GM23338 (cell line): ENCODE results near the gene MXRA7. TPM values are rescaled to one million over a fixed set of nuclear protein-coding genes. Genes with fewer than 3 reads are reported as not detected.

Source experiments
- ATAC-seq: fragments of 200-7000 bp; cut with Tn5 transposase; 3 replicates; pipeline ENCODE4 v1.9.1; 2020
- DNase-seq: peaks from one replicate; pipeline ENCODE4 v3.0.0-alpha.2; 2015; ENCODE audit warnings: low spot score
- H2AFZ ChIP-seq: fragments of 200-600 bp; sonication (generic); 2 replicates; pipeline ENCODE4 v1.8.0; 2016; ENCODE audit warnings: antibody characterized with exemption, mild to moderate bottlenecking, moderate library complexity
- H3F3A ChIP-seq: fragments of 200-600 bp; sonication (generic); replicated peaks from 2 replicates; pipeline ENCODE4 v1.8.0; 2017; ENCODE audit warnings: antibody characterized with exemption, mixed run types, low read depth
- H3K27ac ChIP-seq: fragments of 200-600 bp; sonication (generic); 2 replicates; pipeline ENCODE4 v1.6.1; 2016; ENCODE audit warnings: low read depth
- H3K27me3 ChIP-seq: fragments of 200-600 bp; sonication (generic); 2 replicates; pipeline ENCODE4 v1.8.0; 2016; ENCODE audit warnings: mild to moderate bottlenecking, mixed run types, moderate library complexity; ENCODE audit not compliant: insufficient read depth
- H3K36me3 ChIP-seq: fragments of 200-600 bp; sonication (generic); 2 replicates; pipeline ENCODE4 v1.8.0; 2016; ENCODE audit warnings: mild to moderate bottlenecking; ENCODE audit not compliant: insufficient read depth
- H3K4me1 ChIP-seq: fragments of 200-600 bp; sonication (generic); 2 replicates; pipeline ENCODE4 v1.8.0; 2016; ENCODE audit warnings: mild to moderate bottlenecking, moderate library complexity; ENCODE audit not compliant: insufficient read depth
- H3K4me2 ChIP-seq: fragments of 200-600 bp; sonication (generic); 2 replicates; pipeline ENCODE4 v1.7.1; 2017; ENCODE audit warnings: mixed run types
- H3K4me3 ChIP-seq: fragments of 200-600 bp; sonication (generic); 2 replicates; pipeline ENCODE4 v1.6.1; 2016; ENCODE audit warnings: mixed run types
- H3K79me2 ChIP-seq: fragments of 200-600 bp; sonication (generic); replicated peaks from 2 replicates; pipeline ENCODE4 v1.8.0; 2017; ENCODE audit warnings: mild to moderate bottlenecking; ENCODE audit not compliant: insufficient read depth
- H3K9me2 ChIP-seq: fragments of 200-600 bp; sonication (generic); 2 replicates; pipeline ENCODE4 v1.8.0; 2017; ENCODE audit not compliant: insufficient read depth
- H4K20me1 ChIP-seq: fragments of 200-600 bp; sonication (generic); replicated peaks from 2 replicates; pipeline ENCODE4 v1.8.0; 2017; ENCODE audit warnings: mild to moderate bottlenecking; ENCODE audit not compliant: insufficient read depth
- H3K27ac Mint-ChIP-seq: 2 replicates; pipeline ENCODE4 v1.8.0; 2020; ENCODE audit warnings: inconsistent platforms, mild to moderate bottlenecking, moderate library complexity, mixed read lengths
- H3K27me3 Mint-ChIP-seq: 3 replicates; pipeline ENCODE4 v1.8.0; 2022; ENCODE audit warnings: low read depth, mild to moderate bottlenecking, moderate library complexity, mixed read lengths, inconsistent platforms; ENCODE audit not compliant: insufficient read depth, poor library complexity
- H3K36me3 Mint-ChIP-seq: 3 replicates; pipeline ENCODE4 v1.8.0; 2021; ENCODE audit warnings: low read depth, mild to moderate bottlenecking, inconsistent platforms, moderate library complexity, mixed read lengths
- H3K4me1 Mint-ChIP-seq: 3 replicates; pipeline ENCODE4 v1.8.0; 2020; ENCODE audit warnings: mild to moderate bottlenecking, inconsistent platforms, mixed read lengths
- H3K4me3 Mint-ChIP-seq: 3 replicates; pipeline ENCODE4 v1.8.0; 2021; ENCODE audit warnings: moderate library complexity, mild to moderate bottlenecking, inconsistent platforms, mixed read lengths
- H3K9me3 Mint-ChIP-seq: 3 replicates; pipeline ENCODE4 v1.8.0; 2020; ENCODE audit warnings: moderate library complexity, mild to moderate bottlenecking, inconsistent platforms, mixed read lengths
- CREB1 ChIP-seq: fragments of 250-450 bp; sonication (Bioruptor Pico); IDR thresholded peaks from 2 replicates; pipeline ENCODE4 v1.5.0; 2020; ENCODE audit warnings: low read depth, mild to moderate bottlenecking, moderate library complexity
- ETS1 ChIP-seq: IDR thresholded peaks from 2 replicates; pipeline ENCODE4 v1.6.1; 2016; ENCODE audit warnings: antibody characterized with exemption
- EZH2 ChIP-seq: fragments of 200-600 bp; sonication (generic); IDR thresholded peaks from one replicate; pipeline ENCODE4 v1.8.0; 2017; ENCODE audit warnings: antibody characterized with exemption, mild to moderate bottlenecking, low read depth; ENCODE audit not compliant: unreplicated experiment
- EZH2phosphoT487 ChIP-seq: fragments of 200-600 bp; sonication (generic); IDR thresholded peaks from one replicate; pipeline ENCODE4 v1.8.1; 2018; ENCODE audit warnings: antibody characterized with exemption; ENCODE audit not compliant: unreplicated experiment
- JUNB ChIP-seq: IDR thresholded peaks from one replicate; pipeline ENCODE4 v1.6.1; 2016; ENCODE audit warnings: antibody characterized with exemption; ENCODE audit not compliant: unreplicated experiment
- POLR2AphosphoS5 ChIP-seq: IDR thresholded peaks from 2 replicates; pipeline ENCODE4 v1.6.1; 2016; ENCODE audit warnings: antibody characterized with exemption, low read depth
- ZNF331 ChIP-seq: fragments of 250-450 bp; sonication (Bioruptor Pico); IDR thresholded peaks from 2 replicates; pipeline ENCODE4 v1.5.0; 2020; ENCODE audit warnings: low read depth, mild to moderate bottlenecking, moderate library complexity
- ZNF462 ChIP-seq: fragments of 250-450 bp; sonication (Bioruptor Pico); IDR thresholded peaks from 2 replicates; pipeline ENCODE4 v1.5.0; 2020; ENCODE audit warnings: mild to moderate bottlenecking, moderate library complexity
- polyA plus RNA-seq: library from polyadenylated mRNA; unstranded; fragments of >200 nt; fragmentation: Nextera tagmentation; extraction: Ambion mirVana; gene quantifications from 2 replicates; pipeline ENCODE4 v1.2.1, GENCODE V29; 2016
- total RNA-seq: library from RNA; depleted of rRNA; stranded (reverse); fragments of >200 nt; shearing (Covaris generic); gene quantifications from 2 replicates; pipeline ENCODE4 v1.2.3, GENCODE V29; 2014
- TF ChIP-seq, protein P1 (sequence below): IDR thresholded peaks from one replicate; pipeline ENCODE4 v1.6.1; 2018; ENCODE audit warnings: antibody characterized with exemption; ENCODE audit not compliant: unreplicated experiment
- TF ChIP-seq, protein P2 (sequence below), 2 experiments: fragments of 200-600 bp in 1 of 2; sonication (generic) in 1 of 2; conservative IDR thresholded peaks; 2 replicates each; pipeline versions ENCODE4 v1.5.1 to v1.6.1; 2016 to 2017; ENCODE audit warnings: antibody characterized with exemption in 2 of 2, low read depth in 2 of 2, mild to moderate bottlenecking in 2 of 2, moderate library complexity in 1 of 2

The MXRA7 gene
- total and polyA plus RNA-seq, 2 experiments from 2014 or later, result 12.1 to 46.6 TPM

- Histone ChIP-seq H3K27ac (no peak overlapping the region), H3F3A (no peaks in the 10 kb centered on the region), H3K4me1 (no peaks in the 10 kb centered on the region; the same call in 1 of the 2 replicates), H4K20me1 (no peaks in the 10 kb centered on the region), H3K27me3 (no peaks in the 10 kb centered on the region), H3K4me2 (no peak overlapping the region), H2AFZ (no peak overlapping the region), H3K79me2 (no peaks in the 10 kb centered on the region), H3K4me3 (no peak overlapping the region), H3K36me3 (no peaks in the 10 kb centered on the region), H3K9me2 (peaks cover 2% of the 10 kb centered on the region; the same call in 1 of the 2 replicates)
- Mint-ChIP-seq H3K9me3 (no peaks in the 10 kb centered on the region), H3K4me1 (peaks cover 16% of the 10 kb centered on the region), H3K27me3 (peaks cover 13% of the 10 kb centered on the region), H3K27ac (no peak overlapping the region), H3K36me3 (no peaks in the 10 kb centered on the region; the same call in 2 of the 3 replicates), H3K4me3 (no peak overlapping the region)
- TF ChIP-seq POLR2AphosphoS5 (no peak), JUNB (no peak), ZNF462 (no peak), CREB1 (CRISPR knock-in tag) (no peak), EZH2phosphoT487 (no peak), ETS1 (no peak), ZNF331 (CRISPR knock-in tag) (no peak), EZH2 (no peak)
- TF ChIP-seq, protein P1, sequence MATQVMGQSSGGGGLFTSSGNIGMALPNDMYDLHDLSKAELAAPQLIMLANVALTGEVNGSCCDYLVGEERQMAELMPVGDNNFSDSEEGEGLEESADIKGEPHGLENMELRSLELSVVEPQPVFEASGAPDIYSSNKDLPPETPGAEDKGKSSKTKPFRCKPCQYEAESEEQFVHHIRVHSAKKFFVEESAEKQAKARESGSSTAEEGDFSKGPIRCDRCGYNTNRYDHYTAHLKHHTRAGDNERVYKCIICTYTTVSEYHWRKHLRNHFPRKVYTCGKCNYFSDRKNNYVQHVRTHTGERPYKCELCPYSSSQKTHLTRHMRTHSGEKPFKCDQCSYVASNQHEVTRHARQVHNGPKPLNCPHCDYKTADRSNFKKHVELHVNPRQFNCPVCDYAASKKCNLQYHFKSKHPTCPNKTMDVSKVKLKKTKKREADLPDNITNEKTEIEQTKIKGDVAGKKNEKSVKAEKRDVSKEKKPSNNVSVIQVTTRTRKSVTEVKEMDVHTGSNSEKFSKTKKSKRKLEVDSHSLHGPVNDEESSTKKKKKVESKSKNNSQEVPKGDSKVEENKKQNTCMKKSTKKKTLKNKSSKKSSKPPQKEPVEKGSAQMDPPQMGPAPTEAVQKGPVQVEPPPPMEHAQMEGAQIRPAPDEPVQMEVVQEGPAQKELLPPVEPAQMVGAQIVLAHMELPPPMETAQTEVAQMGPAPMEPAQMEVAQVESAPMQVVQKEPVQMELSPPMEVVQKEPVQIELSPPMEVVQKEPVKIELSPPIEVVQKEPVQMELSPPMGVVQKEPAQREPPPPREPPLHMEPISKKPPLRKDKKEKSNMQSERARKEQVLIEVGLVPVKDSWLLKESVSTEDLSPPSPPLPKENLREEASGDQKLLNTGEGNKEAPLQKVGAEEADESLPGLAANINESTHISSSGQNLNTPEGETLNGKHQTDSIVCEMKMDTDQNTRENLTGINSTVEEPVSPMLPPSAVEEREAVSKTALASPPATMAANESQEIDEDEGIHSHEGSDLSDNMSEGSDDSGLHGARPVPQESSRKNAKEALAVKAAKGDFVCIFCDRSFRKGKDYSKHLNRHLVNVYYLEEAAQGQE, result no peak
- TF ChIP-seq, protein P2, sequence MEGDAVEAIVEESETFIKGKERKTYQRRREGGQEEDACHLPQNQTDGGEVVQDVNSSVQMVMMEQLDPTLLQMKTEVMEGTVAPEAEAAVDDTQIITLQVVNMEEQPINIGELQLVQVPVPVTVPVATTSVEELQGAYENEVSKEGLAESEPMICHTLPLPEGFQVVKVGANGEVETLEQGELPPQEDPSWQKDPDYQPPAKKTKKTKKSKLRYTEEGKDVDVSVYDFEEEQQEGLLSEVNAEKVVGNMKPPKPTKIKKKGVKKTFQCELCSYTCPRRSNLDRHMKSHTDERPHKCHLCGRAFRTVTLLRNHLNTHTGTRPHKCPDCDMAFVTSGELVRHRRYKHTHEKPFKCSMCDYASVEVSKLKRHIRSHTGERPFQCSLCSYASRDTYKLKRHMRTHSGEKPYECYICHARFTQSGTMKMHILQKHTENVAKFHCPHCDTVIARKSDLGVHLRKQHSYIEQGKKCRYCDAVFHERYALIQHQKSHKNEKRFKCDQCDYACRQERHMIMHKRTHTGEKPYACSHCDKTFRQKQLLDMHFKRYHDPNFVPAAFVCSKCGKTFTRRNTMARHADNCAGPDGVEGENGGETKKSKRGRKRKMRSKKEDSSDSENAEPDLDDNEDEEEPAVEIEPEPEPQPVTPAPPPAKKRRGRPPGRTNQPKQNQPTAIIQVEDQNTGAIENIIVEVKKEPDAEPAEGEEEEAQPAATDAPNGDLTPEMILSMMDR (conservative IDR thresholded peaks at IDR 0.05; ENCODE audit: low read depth in 2 of 2), result no peak
- DNase-seq, result no peak
- ATAC-seq, result no peak
These were observed 32.4 kb downstream of the MXRA7 start for GRCh38 chr17:76678330-76678729.
